SJSA1 (cell line): ENCODE data around the gene AREL1. TPM values are rescaled to one million over a fixed set of nuclear protein-coding genes. Genes with fewer than 3 reads are reported as not detected.

Source experiments
- DNase-seq, 2 experiments: peaks; one replicate each; pipeline ENCODE4 v3.0.0-alpha.2; 2015 to 2020; ENCODE audit warnings: low spot score in 2 of 2, low read depth in 1 of 2
- H3K27ac ChIP-seq: fragments of 250-450 bp; sonication (Bioruptor Pico); 2 replicates; pipeline ENCODE4 v1.5.1; 2020; ENCODE audit warnings: mild to moderate bottlenecking, moderate library complexity
- H3K27me3 ChIP-seq: fragments of 250-450 bp; sonication (Bioruptor Pico); replicated peaks from 2 replicates; pipeline ENCODE4 v1.5.1; 2020; ENCODE audit warnings: mild to moderate bottlenecking, moderate library complexity
- H3K36me3 ChIP-seq: fragments of 250-450 bp; sonication (Bioruptor Pico); 2 replicates; pipeline ENCODE4 v1.5.1; 2020; ENCODE audit warnings: mild to moderate bottlenecking
- H3K4me1 ChIP-seq: fragments of 250-450 bp; sonication (Bioruptor Pico); replicated peaks from 2 replicates; pipeline ENCODE4 v1.6.1; 2021; ENCODE audit warnings: mild to moderate bottlenecking
- H3K4me3 ChIP-seq: fragments of 250-450 bp; sonication (Bioruptor Pico); 2 replicates; pipeline ENCODE4 v1.5.1; 2020; ENCODE audit warnings: mild to moderate bottlenecking
- H3K9me3 ChIP-seq: fragments of 250-450 bp; sonication (Bioruptor Pico); replicated peaks from 2 replicates; pipeline ENCODE4 v1.5.1; 2020; ENCODE audit warnings: mild to moderate bottlenecking
- total RNA-seq: library from RNA; depleted of rRNA; stranded (reverse); fragments of >200 nt; shearing (Covaris generic); gene quantifications from 2 replicates; pipeline ENCODE4 v1.2.3, GENCODE V29; 2014

The AREL1 gene
- total RNA-seq, 1 experiment from 2014 or later = 23.2 TPM

DNA sequence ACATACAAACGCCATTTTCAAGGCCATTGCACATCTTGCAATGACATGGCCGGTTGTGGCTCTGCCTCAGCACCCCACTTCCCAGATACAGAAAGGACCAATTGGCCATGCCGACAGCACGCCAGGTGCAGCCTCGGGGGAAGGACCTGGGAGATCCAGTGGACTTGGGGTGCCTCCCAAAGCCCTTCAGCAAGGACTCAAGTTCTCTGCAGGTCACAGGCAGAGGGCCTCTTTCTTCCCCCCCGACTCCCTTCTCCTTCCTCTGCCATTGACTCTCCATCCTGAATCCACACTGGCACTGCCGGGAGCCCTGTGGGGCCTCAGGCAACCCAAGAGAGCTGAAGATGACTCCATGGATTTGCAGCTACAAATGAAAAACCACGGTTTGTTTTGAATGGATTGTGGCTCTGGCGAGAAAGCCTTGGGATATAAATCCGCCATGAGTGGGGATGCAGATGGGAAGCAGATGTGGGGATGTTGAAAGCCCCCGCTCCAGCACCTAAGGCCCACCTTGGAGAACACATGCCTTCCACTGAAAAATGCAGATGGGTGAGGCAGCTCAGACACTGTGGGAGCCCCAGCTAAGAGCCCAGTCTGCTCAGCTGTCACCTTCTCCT lies 65.7 kb downstream of the AREL1 start:
- no peaks in the 10 kb centered on the region for H3K9me3 ChIP-seq
- H3K27ac ChIP-seq = no peak overlapping the region
- H3K27me3 ChIP-seq = no peaks in the 10 kb centered on the region
- no peaks in the 10 kb centered on the region for H3K36me3 ChIP-seq
- H3K4me1 ChIP-seq = no peaks in the 10 kb centered on the region
- no peak for DNase-seq
- no peak overlapping the region for H3K4me3 ChIP-seq

DNA sequence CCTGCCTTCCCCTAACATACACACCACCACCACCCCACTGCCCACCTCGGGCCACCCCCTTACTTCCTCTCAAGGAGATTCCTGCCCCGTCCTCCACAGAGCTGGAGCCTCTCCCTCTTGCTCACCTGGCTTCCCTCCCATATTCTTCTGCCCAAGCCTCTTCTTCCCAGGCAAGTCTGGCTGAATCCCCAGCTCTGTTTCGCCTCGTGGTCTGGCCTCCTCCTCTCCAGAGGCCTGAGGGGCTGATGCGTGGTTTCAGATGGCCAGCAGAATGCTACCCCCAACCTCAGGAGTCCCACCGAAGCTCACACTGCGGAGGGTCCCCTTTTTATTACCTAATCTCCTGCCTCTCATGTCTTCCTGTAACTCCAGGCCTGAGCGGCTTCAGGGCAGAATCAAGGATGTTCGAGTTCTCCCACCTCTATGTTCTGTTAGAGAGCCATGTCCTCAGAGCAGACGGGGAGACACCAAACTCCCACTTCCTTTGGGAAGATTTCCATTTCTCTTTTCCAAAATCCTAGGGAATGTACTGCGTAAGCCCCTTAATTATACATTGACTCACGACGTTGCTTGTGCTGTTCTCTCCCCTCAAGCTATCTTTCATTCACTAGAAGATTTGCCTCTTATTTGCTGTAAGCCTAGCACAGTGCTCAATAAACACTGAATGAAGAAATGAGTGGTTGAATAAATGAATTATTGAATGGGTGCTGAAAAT lies 67.0 kb downstream of the AREL1 start:
- Histone ChIP-seq H3K27ac (no peak overlapping the region), H3K27me3 (no peaks in the 10 kb centered on the region), H3K4me3 (no peak overlapping the region), H3K36me3 (no peaks in the 10 kb centered on the region), H3K9me3 (no peaks in the 10 kb centered on the region), H3K4me1 (no peaks in the 10 kb centered on the region)
- DNase-seq = no peak

DNA sequence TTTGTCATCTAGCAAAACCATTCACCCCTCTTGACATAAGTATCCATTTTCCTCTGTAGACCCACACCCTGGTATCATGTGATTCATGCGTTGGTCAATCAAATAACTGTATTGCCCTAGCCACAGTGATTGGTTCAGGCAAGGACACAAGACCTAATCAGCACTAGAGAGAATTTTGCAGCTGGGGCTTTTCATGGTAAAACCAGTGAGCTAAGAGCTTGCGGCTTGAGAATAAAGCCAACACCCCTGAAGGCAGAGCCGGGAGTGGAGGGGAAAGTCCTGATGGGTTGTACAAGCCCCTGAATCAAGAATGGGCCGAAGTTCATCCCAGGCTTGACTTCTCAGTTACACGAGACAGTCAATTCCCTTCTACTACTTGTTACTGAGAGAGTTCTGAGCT lies 67.6 kb downstream of the AREL1 start:
- no peak overlapping the region for H3K27ac ChIP-seq
- no peaks in the 10 kb centered on the region for H3K36me3 ChIP-seq
- H3K4me1 ChIP-seq = no peaks in the 10 kb centered on the region
- DNase-seq = no peak
- no peaks in the 10 kb centered on the region for H3K27me3 ChIP-seq
- no peak overlapping the region for H3K4me3 ChIP-seq
- no peaks in the 10 kb centered on the region for H3K9me3 ChIP-seq

DNA sequence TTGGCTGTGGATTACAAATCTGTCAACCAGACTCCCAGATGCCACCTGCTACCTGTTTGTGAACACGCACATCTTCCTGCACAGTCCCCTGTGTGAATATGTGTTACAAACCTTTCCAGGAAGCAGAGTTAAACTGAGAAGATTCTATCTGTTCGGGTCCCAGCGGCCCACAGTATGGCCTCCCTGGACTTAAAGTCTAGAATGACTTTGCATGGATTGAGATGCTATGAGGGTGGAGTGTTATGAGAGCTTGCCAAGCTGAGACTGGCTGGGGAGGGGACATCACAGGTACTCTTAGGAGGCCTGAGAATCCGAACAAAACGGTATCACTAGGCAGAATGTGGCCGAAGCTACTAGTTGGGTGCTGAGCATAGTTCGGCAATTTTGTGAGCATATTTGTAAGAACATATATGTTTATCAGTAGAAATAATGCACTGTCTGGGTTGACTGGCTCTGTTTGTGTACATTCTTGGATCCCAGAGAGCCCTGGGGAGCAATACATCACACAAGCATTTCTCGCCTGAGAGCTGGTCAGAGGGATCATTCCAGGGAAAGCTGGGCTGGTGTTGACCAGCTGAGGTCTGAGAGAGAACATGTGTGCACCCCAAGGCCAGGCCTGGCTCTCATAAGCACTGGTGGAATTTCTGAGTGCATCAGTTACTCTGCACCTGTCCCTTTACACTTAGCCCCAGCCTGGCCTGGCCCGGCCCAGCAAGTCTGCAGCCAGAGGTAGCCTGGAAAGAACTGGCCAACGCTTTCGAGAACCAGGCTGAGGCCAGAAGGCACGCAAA lies 71.1 kb downstream of the AREL1 start:
- no peak for DNase-seq

DNA sequence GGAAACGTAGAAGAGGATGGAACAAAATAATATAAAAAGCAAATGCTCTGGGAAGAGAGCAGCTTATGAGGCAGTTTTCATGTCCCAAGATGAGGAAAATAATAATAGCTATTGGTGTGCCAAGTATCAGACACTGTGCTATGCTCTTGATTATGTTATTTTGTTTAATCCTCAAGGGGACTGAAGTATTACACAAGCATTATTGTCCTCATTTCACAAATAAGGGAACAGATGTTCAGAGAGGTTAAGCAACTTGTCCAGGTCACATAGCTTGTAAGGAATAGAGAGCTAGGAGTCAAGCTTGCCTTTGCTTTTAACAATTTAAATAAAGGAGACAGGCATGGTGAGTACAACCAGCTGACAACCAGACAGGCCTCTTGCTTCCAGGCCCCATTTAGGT lies 73.9 kb downstream of the AREL1 start:
- H3K9me3 ChIP-seq = no peaks in the 10 kb centered on the region
- DNase-seq = no peak
- H3K4me1 ChIP-seq = no peaks in the 10 kb centered on the region
- no peak overlapping the region for H3K27ac ChIP-seq
- H3K4me3 ChIP-seq = no peak overlapping the region
- H3K27me3 ChIP-seq = no peaks in the 10 kb centered on the region
- H3K36me3 ChIP-seq = no peaks in the 10 kb centered on the region

More for the DNA sequence above, 71.1 kb downstream of the AREL1 start:
- Histone ChIP-seq H3K27me3 (no peaks in the 10 kb centered on the region), H3K27ac (no peak overlapping the region), H3K4me1 (no peaks in the 10 kb centered on the region), H3K9me3 (no peaks in the 10 kb centered on the region), H3K4me3 (no peak overlapping the region), H3K36me3 (no peaks in the 10 kb centered on the region)

DNA sequence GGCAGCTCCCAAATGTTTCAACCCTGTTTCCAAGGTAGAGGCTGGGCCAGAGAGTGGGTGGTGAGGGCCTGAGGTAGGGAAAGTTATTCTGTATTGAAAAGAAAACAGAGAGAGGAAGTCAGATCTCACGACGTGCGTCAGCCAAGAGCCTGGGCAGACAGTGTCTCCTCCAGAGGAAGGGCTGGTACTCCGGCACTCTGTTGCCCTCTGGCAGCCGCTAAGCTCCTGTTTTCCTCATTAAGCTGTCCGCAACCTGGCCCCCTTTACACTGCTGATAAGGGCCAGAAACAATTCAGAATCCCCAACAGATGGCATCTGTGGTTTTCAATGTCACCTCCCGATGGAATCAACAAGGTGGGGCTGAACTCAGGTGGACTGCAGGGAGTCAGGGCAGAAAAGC lies 74.8 kb downstream of the AREL1 start:
- Histone ChIP-seq H3K4me3 (no peak overlapping the region), H3K4me1 (no peaks in the 10 kb centered on the region), H3K9me3 (no peaks in the 10 kb centered on the region), H3K27me3 (no peaks in the 10 kb centered on the region), H3K36me3 (no peaks in the 10 kb centered on the region), H3K27ac (no peak overlapping the region)
- DNase-seq = no peak

DNA sequence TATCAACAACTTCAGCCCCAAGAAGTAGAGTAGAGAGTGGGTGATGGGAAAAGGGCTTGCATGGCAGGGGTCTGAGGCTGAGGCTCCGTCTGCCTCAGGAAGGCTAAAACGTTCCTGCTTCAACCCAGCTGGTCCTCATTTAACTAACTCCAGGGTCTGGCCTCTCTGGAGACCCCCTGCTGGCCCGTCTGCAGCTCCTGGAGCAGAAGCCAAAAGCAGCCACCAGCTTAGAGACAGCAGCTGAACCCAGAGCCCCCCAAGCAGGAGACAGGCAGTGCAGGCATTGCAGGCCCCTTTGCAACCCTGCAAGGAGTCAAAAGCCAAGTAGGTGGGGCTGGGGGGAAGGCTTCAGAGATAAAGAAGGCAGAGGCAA lies 75.7 kb downstream of the AREL1 start:
- Histone ChIP-seq H3K36me3 (no peaks in the 10 kb centered on the region), H3K27ac (no peak overlapping the region), H3K4me3 (no peak overlapping the region), H3K27me3 (no peaks in the 10 kb centered on the region), H3K4me1 (no peaks in the 10 kb centered on the region), H3K9me3 (no peaks in the 10 kb centered on the region)
- DNase-seq = no peak

DNA sequence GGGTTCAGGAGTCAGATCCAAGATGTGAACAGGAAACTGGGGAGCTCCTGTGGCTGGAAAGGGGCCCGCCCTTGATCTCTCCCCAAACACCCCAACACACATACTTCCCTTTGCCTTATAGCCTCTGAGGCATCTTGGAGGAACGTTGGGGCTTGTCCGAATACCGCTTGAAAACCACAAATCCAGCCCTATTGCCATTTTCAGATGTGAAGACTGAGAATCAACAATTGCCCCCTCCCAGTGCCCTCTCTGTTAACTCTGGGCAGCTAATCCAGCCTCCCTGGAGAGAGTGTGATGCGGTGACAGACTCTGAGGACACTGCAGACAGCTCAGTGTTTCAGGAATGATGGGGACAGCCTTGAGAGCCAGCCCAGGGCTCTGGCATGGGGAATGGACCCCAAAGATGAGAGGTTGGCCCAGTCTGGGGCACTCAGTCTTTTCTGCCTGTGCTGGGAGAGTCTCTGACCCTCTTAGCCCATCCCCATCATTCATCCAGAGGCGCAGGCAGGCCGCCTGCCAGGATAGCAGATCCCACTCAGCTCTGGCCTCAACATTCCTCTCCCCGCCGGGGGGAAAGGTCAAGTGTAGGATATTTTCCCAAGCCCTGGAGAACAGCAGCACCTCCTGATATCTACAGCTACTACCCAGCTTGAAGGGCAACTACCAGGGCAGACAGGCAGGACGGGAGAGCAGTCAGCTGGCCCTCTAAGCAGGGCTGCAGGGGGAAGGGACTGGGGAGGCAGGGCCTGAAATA lies 76.3 kb downstream of the AREL1 start:
- DNase-seq = no peak
- no peaks in the 10 kb centered on the region for H3K27me3 ChIP-seq
- no peaks in the 10 kb centered on the region for H3K36me3 ChIP-seq
- H3K9me3 ChIP-seq = no peaks in the 10 kb centered on the region
- no peak overlapping the region for H3K4me3 ChIP-seq
- H3K4me1 ChIP-seq = no peaks in the 10 kb centered on the region
- H3K27ac ChIP-seq = no peak overlapping the region

DNA sequence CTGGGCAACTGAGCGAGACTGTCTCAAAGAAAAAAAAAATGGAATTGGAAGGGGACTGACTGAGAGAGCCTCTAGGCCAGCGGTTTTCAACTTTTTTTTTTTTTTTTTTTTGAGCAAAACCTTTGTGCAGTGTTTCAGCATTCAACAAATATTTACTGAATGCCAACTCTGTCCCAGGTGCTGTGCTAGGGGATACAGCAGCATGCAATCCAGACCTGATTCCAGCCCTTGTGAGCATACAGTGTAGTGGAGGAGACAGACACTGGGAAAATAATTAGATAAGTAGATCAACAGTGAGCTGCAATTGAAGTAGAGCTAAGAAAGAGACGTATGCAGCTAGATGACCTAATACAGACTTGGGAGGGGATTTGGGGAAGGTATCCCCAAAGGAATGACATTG lies 77.0 kb downstream of the AREL1 start:
- H3K4me1 ChIP-seq = no peaks in the 10 kb centered on the region
- H3K4me3 ChIP-seq = no peak overlapping the region
- no peaks in the 10 kb centered on the region for H3K36me3 ChIP-seq
- H3K9me3 ChIP-seq = no peaks in the 10 kb centered on the region
- H3K27me3 ChIP-seq = no peaks in the 10 kb centered on the region
- no peak overlapping the region for H3K27ac ChIP-seq
- no peak for DNase-seq

DNA sequence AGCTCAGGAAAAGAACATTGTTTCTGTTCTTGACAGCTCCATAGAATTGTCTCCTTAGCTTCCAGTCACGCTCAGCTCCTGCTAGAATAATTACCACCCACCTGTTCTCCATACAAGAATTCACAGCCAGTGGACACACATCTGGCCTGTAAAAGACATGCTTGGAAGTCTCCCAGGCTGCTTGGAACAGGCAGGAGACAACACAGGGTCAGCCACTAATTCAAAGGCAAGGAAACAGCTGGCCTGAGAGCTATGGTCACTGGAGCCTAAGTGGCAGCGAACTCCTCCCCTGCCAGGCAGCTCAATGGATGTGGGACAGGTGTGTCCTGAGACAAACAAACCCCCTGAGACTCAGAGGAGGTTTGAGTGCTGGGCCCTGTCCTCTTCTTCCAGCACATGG lies 77.9 kb downstream of the AREL1 start:
- H3K27me3 ChIP-seq = no peaks in the 10 kb centered on the region
- H3K4me1 ChIP-seq = no peaks in the 10 kb centered on the region
- no peak overlapping the region for H3K27ac ChIP-seq
- no peaks in the 10 kb centered on the region for H3K9me3 ChIP-seq
- H3K4me3 ChIP-seq = no peak overlapping the region
- H3K36me3 ChIP-seq = no peaks in the 10 kb centered on the region
- DNase-seq = no peak

DNA sequence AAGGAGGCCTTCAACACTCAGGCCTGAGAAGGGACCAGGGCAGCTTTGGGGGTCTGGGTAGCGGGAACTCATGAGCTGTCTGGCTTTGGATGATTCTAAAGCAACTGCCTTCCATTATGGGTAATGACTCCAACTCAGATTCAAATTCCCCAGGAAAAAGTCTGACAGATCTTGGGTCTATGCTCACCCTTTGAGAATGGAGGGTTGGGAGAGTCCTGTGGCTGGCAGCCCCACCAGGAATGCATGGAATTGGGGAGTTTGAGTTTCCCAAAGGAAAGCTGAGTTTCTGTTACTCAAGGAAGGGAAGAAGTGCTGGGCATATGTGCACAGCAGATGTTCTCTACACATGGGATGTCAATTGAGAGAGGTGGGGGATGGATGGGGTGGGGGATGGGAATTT lies 78.4 kb downstream of the AREL1 start:
- Histone ChIP-seq H3K9me3 (no peaks in the 10 kb centered on the region), H3K27me3 (no peaks in the 10 kb centered on the region), H3K4me3 (no peak overlapping the region), H3K36me3 (no peaks in the 10 kb centered on the region), H3K27ac (no peak overlapping the region), H3K4me1 (no peaks in the 10 kb centered on the region)
- no peak for DNase-seq

DNA sequence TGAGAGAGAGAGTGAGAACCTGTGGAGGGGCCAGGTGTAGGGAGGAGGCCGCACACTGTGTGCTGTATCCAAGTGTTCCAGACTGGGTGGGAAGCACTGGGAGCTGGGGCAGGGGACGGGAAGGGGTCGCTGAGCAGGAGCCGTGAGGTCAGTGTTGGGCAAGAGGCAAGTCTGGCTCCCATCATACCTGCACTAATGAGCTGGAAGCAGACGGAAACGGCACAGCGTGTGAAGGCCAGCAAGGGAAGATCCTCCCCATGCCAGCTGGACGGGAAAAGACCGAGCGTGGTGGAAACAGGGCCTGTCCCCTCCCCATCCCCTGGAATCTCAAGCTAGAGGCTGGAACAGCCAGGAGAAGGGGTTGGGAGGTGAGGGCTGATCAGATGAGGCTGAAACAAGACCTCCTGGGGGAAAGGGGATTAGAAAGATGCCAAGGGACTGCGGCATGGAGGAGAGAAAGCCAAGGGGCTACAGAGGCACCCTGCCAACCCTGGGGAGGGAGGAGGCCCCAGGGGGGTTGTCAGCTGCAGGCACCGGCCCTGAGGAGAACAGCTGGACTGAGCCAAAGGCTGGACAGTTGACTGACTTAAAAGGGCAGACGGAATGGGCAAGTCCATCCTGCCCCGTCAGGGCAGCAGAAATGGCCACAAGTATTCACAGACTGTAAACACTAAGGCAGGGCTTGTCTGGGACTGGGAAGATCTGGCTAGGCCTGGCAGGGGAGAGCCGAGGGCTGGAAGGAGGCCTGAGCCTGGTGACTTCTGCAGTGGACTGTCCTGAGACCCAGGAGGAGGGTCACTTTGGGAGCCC lies 81.8 kb downstream of the AREL1 start:
- no peak overlapping the region for H3K27ac ChIP-seq
- H3K4me3 ChIP-seq = no peak overlapping the region

DNA sequence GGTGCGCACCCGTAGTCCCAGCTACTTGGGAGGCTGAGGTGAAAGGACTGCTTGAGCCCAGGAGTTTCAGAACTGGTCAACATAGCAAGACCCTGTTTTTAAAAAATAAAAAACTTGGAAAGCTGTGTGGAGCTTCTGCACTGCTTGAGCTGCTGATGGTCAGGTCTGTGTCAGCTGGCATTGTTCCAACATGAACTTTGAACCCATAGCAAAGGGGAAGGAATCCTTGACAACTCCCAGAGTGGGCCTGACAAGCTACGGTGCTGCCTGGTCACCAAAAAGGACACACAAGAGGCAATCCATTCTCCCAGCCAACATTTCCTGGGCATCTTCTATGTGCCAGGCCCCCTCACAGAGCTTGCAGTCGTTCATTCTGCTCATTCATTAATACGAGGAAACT lies 84.5 kb downstream of the AREL1 start:
- DNase-seq = no peak
- H3K36me3 ChIP-seq = no peaks in the 10 kb centered on the region
- H3K27ac ChIP-seq = no peak overlapping the region
- no peak overlapping the region for H3K4me3 ChIP-seq
- no peaks in the 10 kb centered on the region for H3K27me3 ChIP-seq
- H3K4me1 ChIP-seq = no peaks in the 10 kb centered on the region
- H3K9me3 ChIP-seq = no peaks in the 10 kb centered on the region

More for the DNA sequence above, 81.8 kb downstream of the AREL1 start:
- no peaks in the 10 kb centered on the region for H3K4me1 ChIP-seq
- H3K27me3 ChIP-seq = no peaks in the 10 kb centered on the region
- no peak for DNase-seq
- H3K36me3 ChIP-seq = no peaks in the 10 kb centered on the region
- H3K9me3 ChIP-seq = no peaks in the 10 kb centered on the region
